HG03060 (cell line): ENCODE results near the gene DNAH2.
"Not testable (repeated sequence)": the region's sequence is repeated elsewhere in the genome, so short reads cannot be mapped to it uniquely, and the experiment has no call there.

Source experiments
- ATAC-seq: cut with Tn5 transposase; IDR thresholded peaks from one replicate; pipeline ENCODE4 v1.9.1; 2021; ENCODE audit warnings: low read depth, moderate number of reproducible peaks; ENCODE audit not compliant: unreplicated experiment

The DNAH2 gene

DNA sequence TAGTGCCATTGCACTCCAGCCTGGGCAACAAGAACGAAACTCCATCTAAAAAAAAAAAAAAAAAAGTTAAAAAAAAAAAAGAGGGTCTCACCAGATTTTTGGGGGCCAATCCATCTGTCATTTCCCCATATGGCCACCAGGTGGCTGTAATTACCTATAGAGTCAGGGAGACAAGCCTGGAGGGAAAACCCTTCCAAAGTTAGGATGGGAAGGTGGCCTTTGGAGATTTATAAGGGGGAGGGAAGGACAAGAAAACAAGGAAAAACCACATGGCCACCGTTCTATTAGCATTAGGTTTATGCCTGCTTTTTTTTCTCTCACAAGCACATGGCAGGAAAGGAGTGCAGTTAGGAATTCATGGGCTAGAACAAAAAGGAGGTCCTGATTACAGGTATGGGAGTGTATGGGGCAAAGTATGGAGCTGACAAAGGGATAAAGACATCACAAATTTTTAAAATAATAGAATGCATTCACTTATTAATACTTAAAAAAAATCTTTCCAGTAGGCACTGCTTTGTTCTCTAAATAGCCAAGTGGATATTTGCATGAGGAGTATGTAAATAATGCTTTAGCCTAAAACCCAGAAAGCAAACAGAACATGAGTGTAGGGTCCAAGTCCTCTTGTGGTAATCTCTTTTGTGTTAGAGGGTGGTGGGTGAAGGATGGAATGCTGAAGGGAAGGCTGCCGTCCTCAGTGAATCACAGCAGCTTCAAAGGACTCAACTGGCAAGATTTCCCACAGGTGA lies 145.3 kb downstream of the DNAH2 start:
- no peak for ATAC-seq

DNA sequence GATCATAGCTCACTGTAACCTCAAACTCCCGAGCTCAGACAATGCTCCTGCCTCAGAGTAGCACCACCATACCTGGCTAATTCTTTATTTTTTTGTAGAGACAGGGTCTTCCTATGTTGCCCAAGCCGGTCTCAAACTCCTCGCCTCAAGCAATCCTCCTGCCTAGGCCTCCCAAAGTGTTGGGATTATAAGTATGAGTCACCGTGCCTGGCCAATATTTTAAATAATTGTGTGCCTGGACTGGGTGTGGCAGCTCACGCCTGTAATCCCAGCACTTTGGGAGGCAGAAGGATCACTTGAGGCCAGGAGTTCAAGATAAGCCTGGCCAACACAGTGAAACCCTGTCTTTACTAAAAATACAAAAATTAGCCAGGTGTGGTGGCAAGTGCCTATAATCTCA lies 146.8 kb downstream of the DNAH2 start:
- not testable (repeated sequence) for ATAC-seq

DNA sequence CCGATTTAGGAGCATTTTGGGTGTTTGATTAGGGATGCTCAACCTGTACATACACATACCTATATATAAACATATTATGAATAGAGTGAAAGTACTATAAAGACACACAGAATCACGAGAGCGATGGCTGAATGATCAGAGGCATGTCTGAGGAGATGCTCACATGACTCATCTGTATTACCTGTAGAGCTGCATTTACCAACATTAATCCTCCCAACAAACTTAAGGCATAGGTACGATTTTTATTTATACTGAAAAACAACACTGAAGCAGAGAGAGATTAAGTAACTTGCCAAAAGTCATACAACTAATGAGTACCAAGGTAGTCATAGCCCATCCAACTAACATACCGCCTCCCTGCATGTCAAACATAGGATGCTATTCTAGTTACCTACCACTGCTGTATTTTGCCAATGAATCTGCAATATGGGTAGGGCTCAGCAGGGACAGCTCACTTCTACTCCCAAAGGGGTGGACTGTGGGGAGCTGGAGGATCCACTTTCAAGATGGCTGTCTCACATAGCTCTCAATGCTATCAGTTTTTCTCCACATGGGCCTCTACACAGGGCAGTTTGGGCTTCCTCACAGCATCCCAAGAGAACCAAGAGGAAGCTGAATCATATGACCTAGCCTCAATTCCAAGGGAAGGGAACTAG lies 147.6 kb downstream of the DNAH2 start:
- no peak for ATAC-seq

DNA sequence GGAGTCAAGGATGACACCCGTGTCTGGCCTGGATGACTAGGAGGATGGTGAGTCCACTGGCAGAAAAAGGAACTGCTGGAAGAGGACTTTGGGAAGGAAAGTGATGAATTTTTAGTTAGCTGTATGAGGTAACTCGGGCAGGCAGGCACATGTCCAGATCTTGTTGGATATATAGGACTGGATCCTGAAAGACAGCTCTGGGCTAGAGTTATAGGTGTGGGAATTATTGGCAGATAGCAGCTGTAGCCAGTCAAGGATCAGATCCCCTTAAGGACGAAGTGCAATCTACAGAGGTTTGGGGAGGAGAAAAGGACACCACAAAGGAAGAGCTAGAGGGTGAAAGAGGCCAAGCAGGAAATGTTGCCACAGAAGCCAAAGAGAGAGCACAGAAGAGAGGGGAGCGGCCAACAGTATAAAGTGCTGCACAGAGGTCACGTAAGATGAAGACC lies 150.4 kb downstream of the DNAH2 start:
- ATAC-seq = no peak

DNA sequence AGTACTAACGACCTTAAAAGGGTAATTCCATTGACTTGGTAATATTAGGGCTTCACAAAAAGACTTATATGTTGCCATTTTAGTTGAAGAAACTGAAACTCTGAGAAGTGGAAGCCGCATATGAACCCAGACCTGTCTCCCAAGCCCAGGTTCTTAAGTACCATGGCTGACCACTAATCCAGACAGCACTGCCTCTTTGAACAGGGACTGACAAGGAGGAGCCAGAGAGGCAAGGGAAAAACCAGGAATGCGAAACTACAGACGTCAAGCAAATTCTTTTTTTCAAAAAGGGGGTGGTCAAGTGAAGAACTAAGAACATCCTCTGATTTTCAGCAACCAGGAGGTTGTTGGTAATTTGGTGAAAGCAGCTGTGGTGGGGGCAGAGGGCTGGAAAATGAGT lies 155.5 kb downstream of the DNAH2 start:
- ATAC-seq = no peak

DNA sequence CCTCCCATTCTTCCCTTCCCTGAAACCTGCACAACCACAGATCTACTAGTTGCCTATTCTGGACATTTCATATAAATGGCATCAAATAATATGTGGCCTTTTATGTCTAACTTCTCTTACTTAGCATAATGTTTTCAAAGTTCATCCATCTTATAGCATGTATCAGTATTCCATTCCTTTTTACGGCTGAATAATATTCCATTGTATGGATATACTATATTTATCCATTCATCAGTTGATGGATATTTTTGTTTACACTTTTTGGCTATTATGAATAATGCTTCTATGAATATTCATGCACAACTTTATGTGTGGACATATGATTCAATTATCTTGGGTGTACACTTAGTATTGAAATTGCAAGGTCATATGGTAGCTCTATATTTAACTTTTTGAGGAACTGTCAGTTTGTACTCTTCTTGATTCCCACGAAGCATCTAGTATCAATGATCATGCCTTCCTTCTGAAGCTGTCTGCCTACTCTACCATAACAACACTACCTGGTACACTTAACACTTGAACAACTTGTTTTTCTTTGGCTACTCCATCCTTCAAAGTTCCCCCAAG lies 158.3 kb downstream of the DNAH2 start:
- ATAC-seq = no peak

DNA sequence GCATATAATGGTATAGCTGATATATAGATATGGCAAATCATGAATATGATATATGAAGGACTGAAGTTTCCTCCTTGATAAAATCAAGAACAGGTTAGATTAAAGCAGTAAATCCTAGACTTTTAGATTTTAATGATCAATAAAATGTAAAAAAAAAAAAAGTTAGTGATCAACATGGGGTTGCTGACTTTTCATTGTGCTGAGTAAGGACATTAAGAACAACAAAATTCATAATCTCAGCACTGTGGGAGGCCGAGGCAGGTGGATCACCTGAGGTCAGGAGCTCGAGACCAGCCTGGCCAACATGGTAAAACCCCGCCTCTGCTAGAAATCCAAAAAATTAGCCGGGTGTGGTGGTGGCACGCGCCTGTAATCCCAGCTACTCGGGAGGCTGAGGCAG lies 160.7 kb downstream of the DNAH2 start:
- ATAC-seq = no peak

DNA sequence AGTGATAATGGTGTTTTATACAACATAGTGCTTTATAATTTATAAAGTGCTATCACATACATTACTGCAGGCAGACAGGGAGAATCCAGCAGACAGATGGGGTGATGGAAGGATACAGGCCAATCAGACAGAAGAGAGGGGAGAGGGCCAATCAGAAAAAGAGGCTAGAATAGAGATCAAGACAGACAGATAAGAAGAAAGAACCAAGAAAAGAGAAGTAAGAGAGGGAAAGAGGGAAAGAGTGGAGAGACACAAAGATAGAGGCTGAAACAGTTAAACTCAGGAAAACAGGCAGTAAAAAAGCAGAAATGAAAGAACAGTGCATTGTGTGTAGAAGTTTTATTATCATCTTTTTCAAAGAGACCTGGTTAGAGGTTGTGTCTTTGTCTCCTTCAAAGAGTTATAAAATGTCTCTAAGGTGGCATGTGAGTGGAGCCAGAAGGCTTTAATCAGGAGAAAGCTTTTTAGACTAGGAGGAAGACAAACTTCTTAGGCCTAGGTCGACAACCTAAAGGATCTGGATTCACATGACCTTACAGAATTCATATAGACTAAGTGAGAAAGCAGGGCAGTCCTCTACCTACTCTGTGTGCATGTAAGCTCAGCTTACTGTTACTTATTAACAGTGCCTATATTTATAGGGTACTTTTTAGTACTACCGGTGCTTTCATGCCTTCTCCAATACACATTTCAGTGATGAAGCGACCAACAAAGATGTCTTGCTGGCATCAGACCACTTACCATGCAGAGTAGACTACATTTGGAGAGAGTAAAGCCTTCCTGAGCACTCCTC lies 162.7 kb downstream of the DNAH2 start:
- no peak for ATAC-seq

DNA sequence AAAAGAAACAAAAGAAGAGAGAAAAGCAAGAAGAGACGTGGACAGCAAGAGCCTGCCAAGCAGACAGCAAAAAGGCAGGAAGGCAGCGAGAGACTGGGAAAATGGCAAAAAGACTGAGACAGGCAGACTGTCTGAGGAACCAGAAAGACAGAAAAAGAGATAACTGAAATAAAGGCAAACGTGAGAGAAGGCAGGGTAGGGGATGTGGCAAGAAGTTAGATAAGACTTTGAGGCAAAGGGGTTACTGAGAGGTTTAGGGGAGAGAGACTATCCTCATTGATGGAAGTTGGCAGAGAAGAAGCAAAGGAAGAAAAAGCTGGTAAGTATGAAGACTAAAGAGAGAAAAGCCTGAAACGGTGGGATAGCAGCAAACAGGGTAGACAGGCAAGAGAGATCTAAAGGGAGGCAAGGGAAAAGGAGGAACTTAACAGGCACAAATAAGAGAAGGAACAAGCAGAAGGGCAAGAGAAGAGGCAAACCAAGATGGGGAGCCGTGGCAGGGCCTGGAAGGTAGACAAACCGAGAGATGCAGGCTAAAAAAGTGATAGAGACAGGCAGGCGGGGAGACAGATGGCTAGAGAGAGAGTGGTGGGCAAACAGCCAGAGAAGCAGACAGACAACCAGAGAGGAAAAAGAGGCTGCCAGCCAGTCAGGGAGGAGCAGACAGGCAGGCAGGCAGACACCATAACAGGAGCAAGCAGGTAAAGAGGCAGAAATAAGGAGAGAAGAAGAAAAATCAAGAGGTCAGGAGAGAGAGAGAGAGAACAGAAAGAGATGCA lies 163.9 kb downstream of the DNAH2 start:
- no peak for ATAC-seq

DNA sequence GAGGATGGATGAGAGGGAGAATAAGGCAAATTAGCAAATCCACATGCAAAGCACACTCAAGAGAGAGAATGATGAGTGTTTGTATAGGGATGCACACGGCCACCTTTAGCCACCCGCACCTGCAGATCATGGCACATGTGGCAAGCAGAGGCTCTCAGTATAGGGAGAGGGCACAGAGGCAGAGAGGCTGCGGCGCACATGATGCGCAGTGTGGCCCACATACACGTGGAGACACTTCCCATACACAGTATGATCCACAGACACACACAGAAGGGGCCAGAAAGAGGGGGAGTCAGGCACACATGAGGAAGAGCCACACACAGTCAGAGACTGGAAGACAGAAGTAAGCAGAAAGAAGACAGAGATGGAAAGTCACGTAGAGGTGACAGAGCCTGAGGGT lies 164.5 kb downstream of the DNAH2 start:
- no peak for ATAC-seq

DNA sequence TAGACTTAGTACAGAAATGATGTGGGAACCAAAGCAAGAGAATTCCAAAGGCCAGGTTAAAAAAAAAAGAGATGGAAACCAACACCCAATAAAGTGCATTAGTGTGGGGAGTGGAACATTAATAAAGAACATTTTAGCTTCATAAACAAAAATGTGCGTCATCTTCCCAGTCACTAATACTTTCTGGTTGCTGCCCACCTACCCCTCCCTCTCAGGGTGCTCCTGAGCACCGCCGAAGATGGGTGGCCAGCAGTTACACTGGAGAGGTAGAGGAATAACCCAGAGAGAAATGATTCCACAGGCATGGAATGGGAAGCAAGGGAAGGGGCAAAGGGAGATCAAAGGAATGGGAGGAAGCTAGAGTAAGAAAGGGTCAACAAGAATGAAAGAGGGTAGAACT lies 165.1 kb downstream of the DNAH2 start:
- ATAC-seq = no peak
